BLaER1 (cell line): ENCODE measurements around the gene CRKL.
"Not testable (repeated sequence)": the region's sequence is repeated elsewhere in the genome, so short reads cannot be mapped to it uniquely, and the experiment has no call there.

Experiments used
- H3K27ac ChIP-seq: shearing (Covaris generic); formaldehyde crosslinking; 2 replicates; pipeline ENCODE4 v1.8.1; 2022
- H3K27me3 ChIP-seq: shearing (Covaris generic); formaldehyde crosslinking; 2 replicates; pipeline ENCODE4 v1.8.1; 2022
- H3K36me3 ChIP-seq: shearing (Covaris generic); formaldehyde crosslinking; 2 replicates; pipeline ENCODE4 v1.8.1; 2022
- H3K4me1 ChIP-seq: shearing (Covaris generic); formaldehyde crosslinking; 2 replicates; pipeline ENCODE4 v1.8.1; 2022
- H3K4me2 ChIP-seq: shearing (Covaris generic); formaldehyde crosslinking; 2 replicates; pipeline ENCODE4 v1.8.1; 2022
- H3K4me3 ChIP-seq: shearing (Covaris generic); formaldehyde crosslinking; 2 replicates; pipeline ENCODE4 v1.8.1; 2022
- H3K9ac ChIP-seq: shearing (Covaris generic); formaldehyde crosslinking; 2 replicates; pipeline ENCODE4 v1.8.1; 2022
- H3K9me3 ChIP-seq: shearing (Covaris generic); formaldehyde crosslinking; 2 replicates; pipeline ENCODE4 v1.8.1; 2022
- H4K20me1 ChIP-seq: shearing (Covaris generic); formaldehyde crosslinking; 2 replicates; pipeline ENCODE4 v1.8.1; 2022
- Cebpa-rat ChIP-seq: shearing (Covaris generic); IDR thresholded peaks from 2 replicates; pipeline ENCODE4 v1.8.1; 2022

Gene CRKL

DNA sequence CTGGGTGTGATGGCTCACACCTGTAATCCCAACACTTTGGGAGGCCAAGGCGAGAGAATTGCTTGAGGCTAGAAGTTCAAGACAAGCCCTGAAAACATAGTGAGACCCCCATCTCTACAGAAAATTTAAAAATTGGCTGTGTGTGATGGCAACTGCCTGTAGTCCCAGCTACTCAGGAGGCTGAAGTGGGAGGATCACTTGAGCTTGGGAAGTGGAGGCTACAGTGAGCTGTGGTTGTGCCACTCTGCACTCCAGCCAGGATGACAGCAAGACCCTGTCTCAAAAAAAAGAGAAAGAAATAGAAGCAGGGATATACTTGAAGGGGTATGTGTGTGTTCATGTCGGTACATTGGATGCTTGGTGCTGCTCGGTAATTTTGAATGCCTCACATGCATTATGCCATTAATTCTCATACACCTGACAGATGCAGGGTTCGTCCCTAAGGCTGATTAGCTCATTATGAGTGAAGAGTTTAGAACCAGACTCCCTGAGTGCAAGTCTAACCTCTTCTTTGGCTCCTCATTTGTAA is 14.0 kb downstream of the CRKL start:
- Histone ChIP-seq H3K4me2 (no peak overlapping the region), H3K4me1 (peaks cover 5% of the 10 kb centered on the region; the same call in 1 of the 2 replicates), H3K36me3 (peaks cover 83% of the 10 kb centered on the region), H3K27me3 (no peaks in the 10 kb centered on the region), H3K4me3 (no peak overlapping the region), H4K20me1 (peaks cover 100% of the 10 kb centered on the region), H3K9ac (no peak overlapping the region), H3K9me3 (no peaks in the 10 kb centered on the region), H3K27ac (no peak overlapping the region)
- no peak for TF ChIP-seq Cebpa-rat

DNA sequence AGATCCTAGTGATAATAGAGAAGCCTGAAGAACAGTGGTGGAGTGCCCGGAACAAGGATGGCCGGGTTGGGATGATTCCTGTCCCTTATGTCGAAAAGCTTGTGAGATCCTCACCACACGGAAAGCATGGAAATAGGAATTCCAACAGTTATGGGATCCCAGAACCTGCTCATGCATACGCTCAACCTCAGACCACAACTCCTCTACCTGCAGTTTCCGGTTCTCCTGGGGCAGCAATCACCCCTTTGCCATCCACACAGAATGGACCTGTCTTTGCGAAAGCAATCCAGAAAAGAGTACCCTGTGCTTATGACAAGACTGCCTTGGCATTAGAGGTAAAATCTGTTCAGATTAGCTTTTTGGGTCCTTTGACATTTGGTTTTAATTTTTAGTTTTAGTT is 16.7 kb downstream of the CRKL start:
- Histone ChIP-seq H3K9me3 (no peaks in the 10 kb centered on the region), H3K4me2 (no peak overlapping the region), H3K4me3 (no peak overlapping the region), H3K4me1 (peaks cover 29% of the 10 kb centered on the region), H3K27ac (no peak overlapping the region), H3K27me3 (no peaks in the 10 kb centered on the region), H3K36me3 (peaks cover 87% of the 10 kb centered on the region), H3K9ac (no peak overlapping the region), H4K20me1 (peaks cover 100% of the 10 kb centered on the region)
- no peak for TF ChIP-seq Cebpa-rat

- H3K9me3 ChIP-seq, H3K4me3 ChIP-seq, H3K9ac ChIP-seq, H3K4me2 ChIP-seq, H3K27ac ChIP-seq, H3K27me3 ChIP-seq: not testable (repeated sequence)
- Histone ChIP-seq H3K36me3 (peaks cover 87% of the 10 kb centered on the region), H4K20me1 (peaks cover 100% of the 10 kb centered on the region), H3K4me1 (peaks cover 40% of the 10 kb centered on the region)
These were observed 17.8 kb downstream of the CRKL start for GRCh38 chr22:20935049-20935448.

- H3K27me3 ChIP-seq, H3K9me3 ChIP-seq, H3K9ac ChIP-seq, H3K4me3 ChIP-seq, H3K4me2 ChIP-seq, H3K27ac ChIP-seq: not testable (repeated sequence)
- Histone ChIP-seq H3K4me1 (peaks cover 46% of the 10 kb centered on the region), H4K20me1 (peaks cover 100% of the 10 kb centered on the region), H3K36me3 (peaks cover 87% of the 10 kb centered on the region)
These were observed 18.8 kb downstream of the CRKL start for GRCh38 chr22:20935780-20936539.

- no peak for TF ChIP-seq Cebpa-rat
- Histone ChIP-seq H3K9ac (no peak overlapping the region), H3K36me3 (peaks cover 91% of the 10 kb centered on the region), H4K20me1 (peaks cover 100% of the 10 kb centered on the region), H3K27ac (no peak overlapping the region), H3K9me3 (no peaks in the 10 kb centered on the region), H3K4me3 (no peak overlapping the region), H3K27me3 (no peaks in the 10 kb centered on the region), H3K4me2 (peak overlapping the region; percentile 4; the same call in 1 of the 2 replicates), H3K4me1 (peaks cover 46% of the 10 kb centered on the region)
These were observed 20.0 kb downstream of the CRKL start for GRCh38 chr22:20937031-20937793.

DNA sequence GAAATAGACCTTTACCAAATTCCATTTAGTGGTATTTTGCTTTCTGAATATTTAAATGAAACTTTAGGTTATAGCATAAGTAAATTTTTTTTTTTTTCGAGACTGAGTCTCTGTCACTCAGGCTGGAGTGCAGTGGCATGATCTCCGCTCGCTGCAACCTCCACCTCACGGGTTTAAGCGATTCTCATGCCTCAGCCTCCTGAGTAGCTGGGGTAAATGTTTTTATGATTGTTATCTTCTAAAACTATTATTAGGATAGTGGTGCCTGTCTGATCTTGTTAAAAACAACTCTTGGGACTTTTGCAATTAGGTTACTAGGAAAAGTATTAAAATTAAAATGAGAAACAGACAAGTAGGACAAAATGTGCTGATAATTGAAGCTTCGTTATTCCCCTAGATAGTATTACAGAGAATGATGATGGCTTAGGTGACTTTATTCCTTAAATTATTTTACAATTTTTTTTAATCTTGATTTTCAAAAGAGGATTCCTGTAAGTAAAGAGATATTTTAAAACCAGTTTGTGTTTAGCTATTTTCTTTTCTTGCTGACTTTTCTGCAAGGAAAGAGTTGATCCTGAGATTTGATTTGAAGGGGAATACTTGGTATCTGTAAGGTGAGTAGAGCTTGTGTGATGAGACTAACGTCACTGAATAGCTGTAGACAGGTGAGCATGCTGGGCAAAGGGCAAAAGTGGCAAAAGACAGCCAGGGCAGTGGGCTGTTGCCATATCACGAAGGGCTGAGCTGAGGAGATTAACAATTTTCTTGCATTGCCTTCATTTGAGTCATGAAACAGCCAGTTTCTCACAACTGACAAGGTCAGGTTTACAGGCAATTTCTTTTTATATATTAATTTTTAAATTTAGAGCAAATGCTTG is 20.8 kb downstream of the CRKL start:
- Histone ChIP-seq H4K20me1 (peaks cover 100% of the 10 kb centered on the region), H3K4me1 (peaks cover 46% of the 10 kb centered on the region), H3K27ac (no peak overlapping the region), H3K4me2 (no peak overlapping the region; the same call in 1 of the 2 replicates), H3K4me3 (no peak overlapping the region), H3K36me3 (peaks cover 94% of the 10 kb centered on the region), H3K27me3 (no peaks in the 10 kb centered on the region), H3K9ac (no peak overlapping the region), H3K9me3 (no peaks in the 10 kb centered on the region)
- no peak for TF ChIP-seq Cebpa-rat

GRCh38 chr22:20939457-20940185 is 22.4 kb downstream of the CRKL start:
- not testable (repeated sequence) for H3K4me3 ChIP-seq, H3K27me3 ChIP-seq, H3K9ac ChIP-seq, H3K27ac ChIP-seq, H3K9me3 ChIP-seq
- peak overlapping the region; percentile 21; the same call in 1 of the 2 replicates for H3K4me2 ChIP-seq
- H4K20me1 ChIP-seq, result peaks cover 100% of the 10 kb centered on the region
- peaks cover 46% of the 10 kb centered on the region for H3K4me1 ChIP-seq
- H3K36me3 ChIP-seq, result peaks cover 91% of the 10 kb centered on the region

DNA sequence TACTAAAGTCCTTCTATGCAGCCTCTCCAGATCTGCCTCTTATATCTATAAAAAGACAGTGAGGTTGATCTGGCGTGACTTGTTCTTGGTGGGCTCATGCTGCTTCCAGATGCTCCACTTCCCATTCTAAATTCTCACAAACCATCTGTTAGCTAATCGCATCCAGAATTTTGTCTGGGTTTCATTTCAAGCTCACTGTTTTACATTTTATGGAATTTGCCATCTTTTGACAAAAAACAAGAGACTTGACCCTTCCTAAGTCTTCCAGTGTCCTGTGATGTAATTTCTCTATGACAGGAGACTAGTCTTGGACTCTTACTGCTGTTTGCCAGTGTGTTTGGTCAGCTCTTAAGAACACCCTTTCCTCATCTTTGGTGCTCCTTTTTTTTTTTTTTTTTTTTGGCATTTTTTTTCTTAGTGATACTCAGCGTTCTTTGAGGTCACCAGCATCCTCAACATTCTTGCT is 23.0 kb downstream of the CRKL start:
- H3K4me3 ChIP-seq, result no peak overlapping the region
- H3K36me3 ChIP-seq, result peaks cover 91% of the 10 kb centered on the region
- H3K27me3 ChIP-seq, result no peaks in the 10 kb centered on the region
- TF ChIP-seq Cebpa-rat, result no peak
- peak overlapping the region; percentile 21; the same call in 1 of the 2 replicates for H3K4me2 ChIP-seq
- peaks cover 46% of the 10 kb centered on the region for H3K4me1 ChIP-seq
- peaks cover 100% of the 10 kb centered on the region for H4K20me1 ChIP-seq
- no peak overlapping the region for H3K9ac ChIP-seq
- H3K9me3 ChIP-seq, result no peaks in the 10 kb centered on the region
- no peak overlapping the region for H3K27ac ChIP-seq

GRCh38 chr22:20940904-20941385 is 23.7 kb downstream of the CRKL start:
- no peak overlapping the region for H3K4me2 ChIP-seq
- H3K27me3 ChIP-seq, result no peaks in the 10 kb centered on the region
- no peak overlapping the region for H3K27ac ChIP-seq
- peaks cover 91% of the 10 kb centered on the region for H3K36me3 ChIP-seq
- H4K20me1 ChIP-seq, result peaks cover 100% of the 10 kb centered on the region
- no peaks in the 10 kb centered on the region for H3K9me3 ChIP-seq
- H3K4me1 ChIP-seq, result peaks cover 43% of the 10 kb centered on the region
- H3K9ac ChIP-seq, result no peak overlapping the region
- no peak overlapping the region for H3K4me3 ChIP-seq
- no peak for TF ChIP-seq Cebpa-rat

GRCh38 chr22:20942203-20942902 is 25.1 kb downstream of the CRKL start:
- not testable (repeated sequence) for H3K27me3 ChIP-seq, H3K9ac ChIP-seq, H3K4me3 ChIP-seq, H3K4me2 ChIP-seq, H3K27ac ChIP-seq, H3K9me3 ChIP-seq
- Histone ChIP-seq H3K36me3 (peaks cover 91% of the 10 kb centered on the region), H3K4me1 (peaks cover 33% of the 10 kb centered on the region), H4K20me1 (peaks cover 100% of the 10 kb centered on the region)
